Activated T-cell treated with anti-CD3 and anti-CD28 coated beads for 1 hour (primary cell): Measurements from ENCODE around the gene KIAA1755.

Source experiments
- DNase-seq: peaks from one replicate; pipeline ENCODE4 v3.0.0-alpha.2; 2020; ENCODE audit warnings: low read depth

KIAA1755 gene

GRCh38 chr20:38203981-38204357 is 56.6 kb downstream of the KIAA1755 start:
- no peak for DNase-seq

- no peak for DNase-seq
Observed at GRCh38 chr20:38203337-38203980, 57.1 kb downstream of the KIAA1755 start.

- no peak for DNase-seq
Observed at GRCh38 chr20:38202982-38203293, 57.6 kb downstream of the KIAA1755 start.

- DNase-seq = no peak
Observed at GRCh38 chr20:38202153-38202981, 58.2 kb downstream of the KIAA1755 start.

GRCh38 chr20:38201356-38201755 is 59.2 kb downstream of the KIAA1755 start:
- DNase-seq = no peak

GRCh38 chr20:38200646-38201045 is 59.9 kb downstream of the KIAA1755 start:
- no peak for DNase-seq

GRCh38 chr20:38199501-38200390 is 60.8 kb downstream of the KIAA1755 start:
- DNase-seq = no peak

- DNase-seq = no peak
Observed at GRCh38 chr20:38198238-38198861, 62.2 kb downstream of the KIAA1755 start.

- no peak for DNase-seq
Observed at GRCh38 chr20:38197619-38198018, 62.9 kb downstream of the KIAA1755 start.

GRCh38 chr20:38197217-38197616 is 63.3 kb downstream of the KIAA1755 start:
- no peak for DNase-seq

- no peak for DNase-seq
Observed at GRCh38 chr20:38196592-38196991, 63.9 kb downstream of the KIAA1755 start.

- no peak for DNase-seq
Observed at GRCh38 chr20:38196076-38196475, 64.5 kb downstream of the KIAA1755 start.

- no peak for DNase-seq
Observed at GRCh38 chr20:38195521-38195920, 65.0 kb downstream of the KIAA1755 start.

GRCh38 chr20:38194971-38195504 is 65.5 kb downstream of the KIAA1755 start:
- DNase-seq = no peak

- DNase-seq = no peak
Observed at GRCh38 chr20:38193586-38194105, 66.9 kb downstream of the KIAA1755 start.

- DNase-seq = no peak
Observed at GRCh38 chr20:38192323-38192885, 68.1 kb downstream of the KIAA1755 start.

- DNase-seq = no peak
Observed at GRCh38 chr20:38191654-38192053, 68.9 kb downstream of the KIAA1755 start.

- no peak for DNase-seq
Observed at GRCh38 chr20:38190936-38191371, 69.6 kb downstream of the KIAA1755 start.

- no peak for DNase-seq
Observed at GRCh38 chr20:38190166-38190565, 70.4 kb downstream of the KIAA1755 start.

GRCh38 chr20:38187517-38187916 is 73.0 kb downstream of the KIAA1755 start:
- DNase-seq = no peak

- no peak for DNase-seq
Observed at GRCh38 chr20:38186788-38187221, 73.7 kb downstream of the KIAA1755 start.
